Motor neuron (in vitro differentiated cells): Measurements from ENCODE around the gene SCARF1. TPM values are rescaled to one million over a fixed set of nuclear protein-coding genes. Genes with fewer than 3 reads are reported as not detected.

Experiments used
- ATAC-seq, 8 experiments: fragments of 200-7000 bp; cut with Tn5 transposase; replicated peaks in 6 of 8; 2 replicates each; pipeline ENCODE4 v1.8.0; 2021; ENCODE audit warnings: mild to moderate bottlenecking in 8 of 8, moderate library complexity in 8 of 8
- H3K27ac ChIP-seq, 2 donors: fragments of 250-450 bp; sonication (Bioruptor Pico); 2 replicates each; pipeline ENCODE4 v1.9.0; 2021; ENCODE audit warnings: antibody characterized with exemption in 2 of 2, mild to moderate bottlenecking in 2 of 2, moderate library complexity in 1 of 2
- H3K4me1 ChIP-seq, 2 donors: fragments of 250-450 bp; sonication (Bioruptor Pico); replicated peaks in 1 of 2; 2 replicates each; pipeline ENCODE4 v1.6.1; 2021; ENCODE audit warnings: antibody characterized with exemption in 2 of 2, mild to moderate bottlenecking in 2 of 2, moderate library complexity in 1 of 2
- H3K4me3 ChIP-seq, 5 donors: fragments of 250-450 bp; sonication (Bioruptor Pico); 2 replicates each; pipeline ENCODE4 v1.9.0; 2021; ENCODE audit warnings: antibody characterized with exemption in 5 of 5, mild to moderate bottlenecking in 5 of 5, moderate library complexity in 4 of 5
- WGBS, 10 experiments: fragments of 450-650 bp; shearing (Covaris generic); methylation state at CpG; one replicate each; pipeline ENCODE4 v1.0.0; 2022; 5-methylcytosine and 5-hydroxymethylcytosine counted together
- in situ Hi-C, 9 experiments: fragments of 400-800 bp; cut with MboI; loops; one replicate each; pipeline ENCODE4 v1.15.0; 2021; ENCODE audit warnings: low sequenced_read_pairs in 9 of 9, low pct_unique_long_range_greater_than_20kb in 2 of 9; ENCODE audit not compliant: unreplicated experiment in 9 of 9
- total RNA-seq, 8 experiments: library from RNA; unstranded; fragments of 300-600 nt; gene quantifications; 2 replicates each; pipeline versions ENCODE4 v1.2.3 to v1.2.4, GENCODE V29; 2022

The SCARF1 gene
- total RNA-seq, 8 experiments from 2014 or later, result 0.22 to 2.4 (median 0.50) TPM

DNA sequence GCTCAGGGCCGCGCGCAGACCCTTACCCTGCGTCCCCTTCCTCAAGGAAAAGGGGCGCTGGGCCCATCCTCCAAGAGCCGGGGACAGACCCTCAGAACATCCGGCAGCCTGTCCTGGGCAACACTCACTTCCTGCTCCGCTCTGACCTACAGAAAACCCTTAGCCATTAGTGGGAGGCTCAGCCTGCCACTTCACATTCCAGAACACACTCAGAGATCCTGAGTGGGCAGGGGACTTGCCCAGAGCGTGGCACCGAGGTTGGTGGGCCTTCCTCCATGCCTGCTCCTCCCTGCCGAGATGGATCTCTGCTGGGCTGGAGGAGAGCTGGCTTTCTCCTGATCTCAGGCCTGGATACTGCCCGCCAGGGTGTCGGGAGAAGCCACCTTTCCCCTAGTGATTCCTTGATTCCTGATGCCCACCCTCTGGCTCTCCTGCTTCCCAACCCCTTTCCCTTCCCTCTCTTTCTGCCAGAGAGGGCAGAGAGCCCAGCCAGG, 1.5 kb downstream of the SCARF1 start:
- in situ Hi-C loops, result no loop called here
- Histone ChIP-seq H3K27ac (no peak overlapping the region), H3K4me3 (no peak overlapping the region), H3K4me1 (peaks cover 23 to 48% of the 10 kb centered on the region in 2 donors)
- no peak for ATAC-seq
- WGBS, 10 experiments, result 79% methylated on average over 2 of the region's 13 CpGs; no CpG with 5 or more reads in 9 of the 10 experiments

DNA sequence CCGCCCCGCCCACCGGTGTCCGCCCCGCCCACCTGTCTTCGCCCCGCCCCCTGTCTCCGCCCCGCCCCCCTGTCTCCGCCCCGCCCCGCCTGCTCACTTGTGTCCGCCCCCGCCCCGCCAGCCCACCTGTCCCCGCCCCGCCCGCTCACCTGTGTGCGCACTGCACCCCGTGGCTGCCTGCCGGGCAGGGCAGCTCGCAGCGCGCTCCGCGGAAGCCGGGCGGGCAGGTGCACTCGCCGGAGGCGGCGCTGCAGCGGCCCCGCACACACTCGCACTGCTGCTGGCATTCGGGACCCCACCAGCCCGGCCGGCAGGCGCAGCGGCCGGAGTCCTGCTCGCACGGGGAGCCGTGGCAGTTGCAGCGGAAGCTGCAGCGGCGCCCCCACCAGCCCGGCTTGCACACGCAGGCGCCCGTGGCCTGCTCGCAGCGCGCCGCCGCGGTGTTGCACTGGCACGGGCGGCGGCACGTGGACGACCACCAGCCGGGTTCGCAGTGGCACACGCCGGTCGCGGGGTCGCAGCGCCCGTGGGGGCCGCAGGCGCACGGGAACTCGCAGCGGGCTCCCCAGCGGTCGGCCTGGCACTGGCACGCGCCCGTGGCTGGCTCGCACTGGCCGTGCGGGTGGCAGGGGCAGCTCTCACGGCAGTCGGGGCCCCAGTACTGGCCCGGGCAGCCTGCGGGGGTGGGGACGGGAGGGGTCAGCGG, 2.1 kb downstream of the SCARF1 start:
- Histone ChIP-seq H3K4me1 (peaks cover 28 to 52% of the 10 kb centered on the region in 2 donors), H3K4me3 (peak overlapping the region; percentile 19 to 32 (median 26)), H3K27ac (no peak overlapping the region)
- peak in 7 of 8 experiments; percentile 38 to 71 (median 59) for ATAC-seq
- in situ Hi-C loops, result no loop called here
- no CpG with 5 or more reads among the region's 90 CpGs for WGBS, 10 experiments

DNA sequence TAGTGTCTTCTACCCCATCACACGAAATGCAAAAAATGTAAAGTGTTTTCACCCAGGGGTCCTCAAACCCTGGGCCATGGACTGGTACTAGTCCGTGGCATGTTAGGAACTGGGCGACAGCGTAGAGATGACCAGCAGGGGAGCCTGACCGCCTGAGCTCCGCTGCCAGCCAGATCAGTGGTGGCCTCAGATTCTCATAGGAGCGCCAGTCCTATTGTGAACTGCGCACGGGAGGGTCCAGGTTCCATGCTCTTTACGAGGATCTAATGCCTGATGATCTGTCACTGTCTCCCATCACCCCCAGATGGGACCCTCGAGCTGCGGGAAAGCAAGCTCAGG, 4.5 kb downstream of the SCARF1 start:
- no peak overlapping the region for H3K4me3 ChIP-seq
- no peak overlapping the region for H3K27ac ChIP-seq
- 10 to 100% (median 66%) methylated on average over 1 to 7 of the region's 12 CpGs; no CpG with 5 or more reads in 4 of the 10 experiments for WGBS, 10 experiments
- in situ Hi-C loops, result no loop called here
- ATAC-seq, result peak in 1 of 8 experiments; percentile 2
- H3K4me1 ChIP-seq, result peaks cover 36 to 55% of the 10 kb centered on the region in 2 donors

DNA sequence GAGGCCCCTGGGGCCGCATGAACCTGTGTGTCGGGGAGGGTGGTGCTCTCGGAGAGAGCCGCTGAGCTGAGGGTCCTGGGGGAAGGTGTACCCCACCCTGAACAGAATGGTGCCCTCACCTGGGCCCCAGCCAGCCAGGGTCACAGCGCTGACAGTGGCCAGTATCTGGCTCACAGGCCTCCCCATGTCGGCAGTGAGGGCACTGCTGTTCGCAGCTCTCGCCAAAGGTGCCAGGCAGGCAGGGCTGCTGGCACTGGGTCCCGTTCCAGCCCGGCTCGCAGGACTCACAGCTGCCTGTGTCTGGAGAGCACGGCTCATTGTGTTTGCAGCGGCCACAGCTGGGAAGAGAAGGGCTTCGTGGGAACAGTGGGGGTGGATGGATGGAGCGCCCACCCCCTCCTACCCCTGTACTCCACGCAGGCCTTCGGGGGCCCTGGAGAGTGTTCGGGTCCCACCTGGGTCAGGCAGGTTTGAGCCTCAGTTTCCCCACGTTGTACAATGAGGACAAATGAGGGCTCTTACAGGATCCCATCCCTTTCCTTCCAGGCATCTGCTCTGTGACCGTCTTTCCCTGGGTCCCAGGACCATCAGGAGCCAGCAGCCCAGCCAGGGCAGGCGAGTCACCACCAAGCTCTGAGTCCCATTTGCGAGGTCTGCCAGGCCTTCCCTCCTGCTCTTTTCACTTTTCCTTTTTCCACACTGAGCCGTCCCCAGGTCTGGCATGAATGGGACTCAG, 5.0 kb downstream of the SCARF1 start:
- in situ Hi-C loops, result no loop called here
- no peak overlapping the region for H3K4me3 ChIP-seq
- H3K4me1 ChIP-seq, result peaks cover 33 to 50% of the 10 kb centered on the region in 2 donors
- ATAC-seq, result peak in 1 of 8 experiments; percentile 2
- WGBS, 10 experiments, result 10 to 100% (median 47%) methylated on average over 1 to 7 of the region's 23 CpGs; no CpG with 5 or more reads in 4 of the 10 experiments
- H3K27ac ChIP-seq, result no peak overlapping the region

DNA sequence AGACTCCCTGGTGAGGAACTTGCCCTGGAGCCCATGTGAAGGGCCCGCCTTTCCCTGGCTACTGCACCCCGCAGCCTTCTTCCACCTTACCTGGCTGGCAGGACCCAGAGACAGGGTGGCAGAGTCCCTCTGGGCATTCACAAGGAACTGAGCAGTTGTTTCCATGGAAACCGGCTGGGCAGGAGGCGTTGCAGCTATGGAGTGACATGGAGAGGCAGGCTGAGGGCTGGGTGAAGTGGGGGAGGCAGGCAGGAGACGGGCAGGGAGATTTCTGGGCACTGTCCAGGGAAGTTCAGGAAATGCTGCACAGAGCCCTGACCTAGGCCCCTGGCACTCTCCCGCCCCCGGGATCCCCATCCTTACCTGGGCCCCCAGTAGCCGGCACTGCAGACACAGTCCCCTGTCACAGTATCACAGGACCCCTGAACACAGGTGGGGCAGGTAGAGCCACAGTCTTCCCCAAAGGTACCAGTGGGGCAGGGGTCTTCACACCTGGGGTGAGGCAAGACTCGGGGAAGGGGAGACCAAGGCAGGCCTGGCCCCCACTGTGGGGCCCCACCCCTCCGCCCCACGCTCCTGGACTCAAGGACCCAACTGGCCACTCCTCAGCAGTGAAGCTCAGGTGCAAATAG, 5.9 kb downstream of the SCARF1 start:
- H3K4me1 ChIP-seq, result peaks cover 24 to 41% of the 10 kb centered on the region in 2 donors
- in situ Hi-C loops, result loop anchor here in 1 of 9 experiments (10.0 kb wide), 1 partner anchor 65 kb away; no protein-coding TSS in a partner anchor
- H3K4me3 ChIP-seq, result no peak overlapping the region
- 29 to 100% (median 72%) methylated on average over 1 to 3 of the region's 11 CpGs; no CpG with 5 or more reads in 6 of the 10 experiments for WGBS, 10 experiments
- H3K27ac ChIP-seq, result no peak overlapping the region
- peak in 5 of 8 experiments; percentile 4 to 33 (median 20) for ATAC-seq

DNA sequence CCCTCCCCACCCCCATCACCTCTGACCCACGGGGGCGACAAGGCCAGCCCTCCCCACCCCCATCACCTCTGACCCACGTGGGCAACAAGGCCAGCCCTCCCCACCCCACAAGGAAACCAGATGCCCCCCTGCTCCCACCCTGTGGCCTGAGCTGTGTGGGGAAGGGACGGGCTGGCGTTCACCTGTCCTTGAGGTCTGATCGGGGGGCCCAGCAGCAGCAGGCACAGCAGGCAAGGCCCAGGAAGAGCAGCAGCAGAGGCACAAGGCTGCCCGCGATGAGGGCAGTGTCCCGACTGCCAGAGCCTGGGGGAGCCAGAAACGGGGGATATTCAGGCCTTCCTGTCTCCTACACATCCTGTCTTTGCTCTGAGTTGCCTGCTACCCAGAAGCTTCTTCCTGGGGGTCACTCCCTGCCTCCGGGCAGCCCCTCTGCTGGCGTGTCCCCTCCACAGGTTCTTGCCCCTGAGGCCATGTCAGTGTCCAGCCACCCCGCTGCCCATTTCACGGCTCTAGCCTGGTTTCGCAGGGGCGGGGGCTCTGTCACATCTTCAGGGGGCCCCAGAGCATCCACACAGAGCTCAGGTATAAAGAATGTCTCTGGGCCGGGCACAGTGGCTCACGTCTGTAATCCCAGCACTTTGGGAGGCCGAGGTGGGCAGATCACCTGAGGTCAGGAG, 6.8 kb downstream of the SCARF1 start:
- H3K4me1 ChIP-seq, result peaks cover 21 to 32% of the 10 kb centered on the region in 2 donors
- in situ Hi-C loops, result loop anchor here in 1 of 9 experiments (10.0 kb wide), 1 partner anchor 64 kb away; no protein-coding TSS in a partner anchor
- no peak overlapping the region for H3K27ac ChIP-seq
- no peak overlapping the region for H3K4me3 ChIP-seq
- 70 to 100% (median 100%) methylated on average over 1 to 3 of the region's 19 CpGs; no CpG with 5 or more reads in 7 of the 10 experiments for WGBS, 10 experiments
- peak in 2 of 8 experiments; percentile 2 to 3 for ATAC-seq

DNA sequence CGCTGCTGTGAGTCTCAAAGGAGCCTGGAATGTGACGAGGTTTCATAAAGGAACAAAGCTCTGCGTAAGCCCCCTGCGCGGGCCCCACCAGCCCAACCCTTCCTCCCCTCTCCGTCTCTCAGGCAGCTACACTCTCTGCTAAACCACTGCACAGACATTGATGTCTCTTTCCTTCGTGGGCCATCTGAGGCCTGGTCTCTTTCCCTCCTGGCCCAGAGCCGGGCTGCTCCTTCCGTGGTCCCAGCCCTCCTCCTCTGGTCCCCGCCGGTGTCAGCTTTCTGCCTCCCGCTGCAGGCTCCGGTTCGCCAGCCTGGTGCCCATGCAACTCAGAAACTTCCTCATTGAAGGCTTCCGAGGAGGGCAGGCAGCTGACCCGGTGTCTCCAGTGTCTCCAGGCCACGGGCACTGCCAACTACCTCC, 7.4 kb downstream of the SCARF1 start:
- peak in 5 of 8 experiments; percentile 50 to 68 (median 61) for ATAC-seq
- no peak overlapping the region for H3K4me3 ChIP-seq
- WGBS, 10 experiments, result 20 to 100% (median 49%) methylated on average over 1 to 5 of the region's 17 CpGs; no CpG with 5 or more reads in 5 of the 10 experiments
- in situ Hi-C loops, result loop anchor here in 1 of 9 experiments (10.0 kb wide), 1 partner anchor 63 kb away; no protein-coding TSS in a partner anchor
- H3K4me1 ChIP-seq, result peaks cover 21 to 27% of the 10 kb centered on the region in 2 donors
- peak overlapping the region in 1 of 2 donors; percentile 48 for H3K27ac ChIP-seq

DNA sequence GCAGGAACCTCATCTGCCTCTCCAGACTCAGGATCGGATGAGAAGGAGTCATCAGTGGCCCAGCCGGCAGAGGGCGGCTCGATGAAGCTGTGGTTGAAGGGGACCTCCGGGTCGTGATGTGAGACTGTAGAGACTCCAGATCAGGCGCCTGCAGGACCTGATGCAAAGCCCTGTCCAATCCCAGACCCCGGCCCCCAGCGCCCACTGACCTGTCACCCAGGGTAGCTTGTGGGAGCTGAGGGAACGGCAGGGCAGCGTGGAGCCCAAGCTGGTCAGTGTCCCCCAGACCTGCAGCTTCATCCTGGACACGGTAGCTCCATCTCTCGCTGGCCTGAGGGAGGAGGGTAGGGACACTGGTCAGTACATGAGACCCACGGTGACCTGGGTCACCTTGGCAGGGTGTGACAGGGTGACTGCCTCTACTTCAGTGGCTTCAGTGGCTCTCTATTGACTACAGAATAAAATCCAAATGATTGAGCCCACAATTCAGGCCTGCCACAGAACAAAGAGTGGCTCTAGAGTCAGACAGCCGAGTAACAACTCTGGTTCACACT, 8.7 kb downstream of the SCARF1 start:
- 29 to 100% methylated on average over 1 to 4 of the region's 15 CpGs; no CpG with 5 or more reads in 8 of the 10 experiments for WGBS, 10 experiments
- Histone ChIP-seq H3K27ac (no peak overlapping the region), H3K4me3 (no peak overlapping the region), H3K4me1 (peaks cover 21 to 25% of the 10 kb centered on the region in 2 donors)
- in situ Hi-C loops, result loop anchor here in 1 of 9 experiments (10.0 kb wide), 1 partner anchor 62 kb away; no protein-coding TSS in a partner anchor
- no peak for ATAC-seq

DNA sequence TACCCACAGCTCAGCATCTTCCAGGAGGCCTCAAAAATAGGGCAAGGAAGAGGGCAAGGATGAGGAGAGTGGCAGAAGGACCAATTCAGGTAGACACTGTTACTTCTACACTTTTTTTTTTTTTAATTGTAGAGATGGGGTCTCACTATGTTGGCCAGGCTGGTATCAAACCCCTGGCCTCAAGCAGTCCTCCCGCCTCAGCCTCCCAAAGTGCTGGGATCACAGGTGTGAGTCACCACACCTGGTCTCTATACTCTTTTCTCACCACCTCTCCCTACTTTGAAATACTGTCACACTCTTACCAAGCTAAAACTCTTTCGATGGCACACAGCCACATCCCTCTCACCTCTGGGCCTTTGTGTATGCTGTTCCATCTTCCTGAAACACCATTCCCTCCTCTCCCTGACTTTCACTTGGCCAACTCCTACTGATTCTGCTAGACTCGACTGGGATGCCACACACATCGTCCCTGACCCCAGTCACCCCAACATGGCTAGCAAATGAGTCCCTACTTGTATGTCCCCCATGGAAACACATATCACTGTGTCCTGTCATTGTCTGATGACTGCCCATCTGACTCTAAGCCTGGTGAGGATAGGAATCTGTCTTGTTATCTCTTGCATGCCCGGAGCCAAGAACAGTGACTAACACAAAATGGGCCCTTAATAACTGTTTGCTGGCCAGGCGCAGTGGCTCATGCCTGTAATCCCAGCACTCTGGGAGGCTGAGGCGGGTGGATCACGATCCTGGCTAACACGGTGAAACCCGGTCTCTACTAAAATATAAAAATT, 9.7 kb downstream of the SCARF1 start:
- peaks cover 21 to 25% of the 10 kb centered on the region in 2 donors for H3K4me1 ChIP-seq
- 35 to 100% (median 72%) methylated on average over 1 to 4 of the region's 10 CpGs; no CpG with 5 or more reads in 1 of the 10 experiments for WGBS, 10 experiments
- no peak overlapping the region for H3K4me3 ChIP-seq
- H3K27ac ChIP-seq, result no peak overlapping the region
- no peak for ATAC-seq
- in situ Hi-C loops, result loop anchor here in 1 of 9 experiments (10.0 kb wide), 1 partner anchor 61 kb away; no protein-coding TSS in a partner anchor

DNA sequence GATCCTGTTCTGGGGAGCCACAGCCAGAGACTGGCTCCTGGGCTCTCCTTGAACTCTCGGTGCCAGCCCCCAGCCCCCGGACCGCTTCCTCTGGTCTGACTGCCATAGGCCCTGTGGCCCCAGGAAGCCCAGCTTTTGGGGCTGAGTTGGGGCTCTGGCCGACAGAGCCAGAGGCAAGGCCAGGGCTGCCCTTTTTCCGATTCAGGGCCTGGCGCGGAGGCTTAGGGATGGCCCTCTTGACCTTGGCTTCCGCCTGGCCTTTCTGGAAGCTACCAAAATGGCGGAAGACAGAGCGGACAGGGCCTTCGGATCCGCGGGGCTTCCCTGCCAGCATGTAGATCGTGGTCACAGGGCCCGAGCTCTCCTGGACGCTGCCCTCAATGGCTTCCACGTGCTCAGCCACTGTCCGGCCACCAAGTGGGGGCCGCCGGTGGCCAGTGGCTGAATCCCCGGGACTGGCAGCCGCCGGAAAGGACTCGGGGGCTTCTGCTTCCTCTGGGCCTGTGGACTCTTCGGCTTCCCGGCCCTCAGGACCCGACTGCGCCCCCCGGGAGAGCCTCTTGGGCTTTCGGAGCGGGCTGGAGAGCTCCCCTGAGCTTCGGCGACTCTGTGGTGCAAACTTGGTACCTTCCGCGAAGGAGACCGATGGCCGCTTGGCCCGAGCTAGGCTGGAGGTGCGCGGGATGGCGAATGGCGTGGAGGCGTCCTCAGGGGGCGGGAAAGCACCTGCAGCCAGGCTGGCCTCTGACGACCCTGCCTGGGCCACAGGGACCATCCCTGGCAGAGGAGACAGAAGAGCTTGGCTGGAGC, 10.5 kb downstream of the SCARF1 start:
- no peak overlapping the region for H3K4me3 ChIP-seq
- H3K27ac ChIP-seq, result no peak overlapping the region
- peaks cover 21 to 23% of the 10 kb centered on the region in 2 donors for H3K4me1 ChIP-seq
- in situ Hi-C loops, result loop anchor here in 1 of 9 experiments (10.0 kb wide), 1 partner anchor 60 kb away; no protein-coding TSS in a partner anchor
- 78 to 100% (median 90%) methylated on average over 2 to 31 of the region's 45 CpGs; no CpG with 5 or more reads in 3 of the 10 experiments for WGBS, 10 experiments
- ATAC-seq, result no peak
